ENCODE results near the gene AADAT.

DNA sequence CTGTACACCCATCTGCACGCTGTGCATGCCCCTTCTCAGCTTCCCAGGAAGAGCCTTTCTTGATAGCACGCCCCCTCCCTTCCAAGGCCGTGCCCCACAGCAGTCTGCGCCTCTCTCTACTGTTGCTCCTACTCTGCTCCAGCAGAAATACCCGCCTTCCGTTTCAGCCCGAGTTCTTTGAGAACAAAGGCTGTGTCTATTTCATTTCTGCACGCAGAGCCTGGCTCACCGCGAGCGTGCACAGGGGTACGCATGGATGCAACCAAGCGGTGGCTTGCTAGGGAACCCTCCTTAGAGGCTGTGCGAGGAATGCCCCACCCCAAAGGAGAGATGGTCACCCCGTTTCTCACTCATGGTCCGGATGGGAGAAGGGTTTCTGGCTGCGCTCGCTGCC is 485 bp downstream of the AADAT start:
- TF ChIP-seq, protein P1, sequence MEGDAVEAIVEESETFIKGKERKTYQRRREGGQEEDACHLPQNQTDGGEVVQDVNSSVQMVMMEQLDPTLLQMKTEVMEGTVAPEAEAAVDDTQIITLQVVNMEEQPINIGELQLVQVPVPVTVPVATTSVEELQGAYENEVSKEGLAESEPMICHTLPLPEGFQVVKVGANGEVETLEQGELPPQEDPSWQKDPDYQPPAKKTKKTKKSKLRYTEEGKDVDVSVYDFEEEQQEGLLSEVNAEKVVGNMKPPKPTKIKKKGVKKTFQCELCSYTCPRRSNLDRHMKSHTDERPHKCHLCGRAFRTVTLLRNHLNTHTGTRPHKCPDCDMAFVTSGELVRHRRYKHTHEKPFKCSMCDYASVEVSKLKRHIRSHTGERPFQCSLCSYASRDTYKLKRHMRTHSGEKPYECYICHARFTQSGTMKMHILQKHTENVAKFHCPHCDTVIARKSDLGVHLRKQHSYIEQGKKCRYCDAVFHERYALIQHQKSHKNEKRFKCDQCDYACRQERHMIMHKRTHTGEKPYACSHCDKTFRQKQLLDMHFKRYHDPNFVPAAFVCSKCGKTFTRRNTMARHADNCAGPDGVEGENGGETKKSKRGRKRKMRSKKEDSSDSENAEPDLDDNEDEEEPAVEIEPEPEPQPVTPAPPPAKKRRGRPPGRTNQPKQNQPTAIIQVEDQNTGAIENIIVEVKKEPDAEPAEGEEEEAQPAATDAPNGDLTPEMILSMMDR (conservative IDR thresholded peaks at IDR 0.05; ENCODE audit: low read depth, low read length), result no peak
- TF ChIP-seq EZH2phosphoT487 (IDR thresholded peaks at IDR 0.05; ENCODE audit: borderline replicate concordance, low read length) (no peak), EZH2 (IDR thresholded peaks at IDR 0.05; ENCODE audit: low read length, unreplicated experiment) (no peak)

Measured in PC-3 (cell line).